ENCODE measurements around the gene SLC25A28.

DNA sequence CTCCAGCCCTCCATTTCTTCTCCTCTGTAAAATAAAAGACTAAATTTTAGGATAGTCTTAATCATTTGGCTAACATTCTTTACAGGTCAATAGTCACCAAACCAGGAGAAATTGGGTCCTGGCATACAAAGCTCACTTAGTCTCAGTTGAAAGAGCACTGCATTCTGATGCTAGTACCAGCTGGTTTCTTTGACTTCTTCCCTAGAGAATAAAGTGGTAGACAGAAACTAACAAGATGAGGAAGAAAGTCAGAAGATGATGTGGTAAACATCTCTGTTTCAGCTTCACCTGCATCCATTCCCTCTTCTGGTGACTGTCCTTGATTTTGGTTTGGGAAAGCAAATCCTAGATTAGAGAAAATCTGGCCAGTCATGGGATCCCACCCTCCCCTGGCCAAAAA lies 50.3 kb downstream of the SLC25A28 start:
- no peak for TF ChIP-seq POLR2A (IDR thresholded peaks at IDR 0.05)
- TF ChIP-seq, protein P1, sequence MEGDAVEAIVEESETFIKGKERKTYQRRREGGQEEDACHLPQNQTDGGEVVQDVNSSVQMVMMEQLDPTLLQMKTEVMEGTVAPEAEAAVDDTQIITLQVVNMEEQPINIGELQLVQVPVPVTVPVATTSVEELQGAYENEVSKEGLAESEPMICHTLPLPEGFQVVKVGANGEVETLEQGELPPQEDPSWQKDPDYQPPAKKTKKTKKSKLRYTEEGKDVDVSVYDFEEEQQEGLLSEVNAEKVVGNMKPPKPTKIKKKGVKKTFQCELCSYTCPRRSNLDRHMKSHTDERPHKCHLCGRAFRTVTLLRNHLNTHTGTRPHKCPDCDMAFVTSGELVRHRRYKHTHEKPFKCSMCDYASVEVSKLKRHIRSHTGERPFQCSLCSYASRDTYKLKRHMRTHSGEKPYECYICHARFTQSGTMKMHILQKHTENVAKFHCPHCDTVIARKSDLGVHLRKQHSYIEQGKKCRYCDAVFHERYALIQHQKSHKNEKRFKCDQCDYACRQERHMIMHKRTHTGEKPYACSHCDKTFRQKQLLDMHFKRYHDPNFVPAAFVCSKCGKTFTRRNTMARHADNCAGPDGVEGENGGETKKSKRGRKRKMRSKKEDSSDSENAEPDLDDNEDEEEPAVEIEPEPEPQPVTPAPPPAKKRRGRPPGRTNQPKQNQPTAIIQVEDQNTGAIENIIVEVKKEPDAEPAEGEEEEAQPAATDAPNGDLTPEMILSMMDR (IDR thresholded peaks at IDR 0.05): no peak
